Activated T-helper 1 cell treated with anti-CD3 and anti-CD28 coated beads, Interleukin-2, amount 50 U/mL, for 16 hours (primary cell): ENCODE results near the gene SLC7A6OS.

ENCODE experiments used
- DNase-seq, 2 donors: peaks; one replicate each; pipeline ENCODE4 v3.0.0-alpha.2; 2020; ENCODE audit warnings: low read depth in 1 of 2, low spot score in 1 of 2

SLC7A6OS gene

DNA sequence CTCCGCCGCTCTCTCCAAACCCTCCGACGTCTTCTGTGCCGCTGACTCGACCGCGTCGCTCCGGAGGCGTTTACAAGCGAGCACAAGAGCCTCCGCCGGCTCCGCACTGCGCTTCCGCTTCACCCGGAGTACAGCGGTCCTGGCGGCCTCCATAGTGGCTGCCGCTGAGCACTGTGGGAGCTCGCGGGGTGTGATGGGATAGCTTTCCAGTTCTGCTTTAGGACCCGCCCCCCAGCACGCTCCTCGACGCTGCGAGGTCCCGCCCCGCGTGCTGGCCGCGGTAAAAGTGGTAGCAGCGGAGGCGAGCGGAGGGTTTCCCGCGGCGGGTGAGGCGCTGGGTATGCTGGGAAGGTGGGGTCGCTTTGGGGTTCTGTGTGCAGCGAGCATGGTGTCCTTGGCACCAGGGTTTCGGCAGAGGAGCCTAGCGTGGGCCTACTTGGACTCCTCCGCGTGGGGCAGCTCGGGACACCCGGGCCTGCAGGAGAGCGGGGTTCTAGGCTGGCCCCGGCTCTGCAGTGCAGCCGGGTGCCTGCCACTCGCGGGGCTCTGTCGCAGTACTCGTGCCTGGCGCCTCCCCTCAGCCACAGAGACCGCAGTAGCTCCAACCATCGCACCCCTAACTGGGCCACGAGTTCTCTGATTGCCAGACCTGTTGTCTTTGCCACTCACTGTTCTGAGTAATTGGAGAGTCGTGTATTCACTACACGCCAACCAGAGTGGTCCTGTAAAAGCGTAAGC, at the start of gene SLC7A6OS, which contains the start of gene PRMT7:
SLC7A6OS (minus strand) TSS at position 173 of the 738 bp plus-strand sequence; CDS start at position 153, 20 bp downstream.
PRMT7 (plus strand) TSS at position 246 of the 738 bp plus-strand sequence. CDS start 4,961 bp downstream, outside the sequence.
- DNase-seq, result peak; percentile 80 to 84

DNA sequence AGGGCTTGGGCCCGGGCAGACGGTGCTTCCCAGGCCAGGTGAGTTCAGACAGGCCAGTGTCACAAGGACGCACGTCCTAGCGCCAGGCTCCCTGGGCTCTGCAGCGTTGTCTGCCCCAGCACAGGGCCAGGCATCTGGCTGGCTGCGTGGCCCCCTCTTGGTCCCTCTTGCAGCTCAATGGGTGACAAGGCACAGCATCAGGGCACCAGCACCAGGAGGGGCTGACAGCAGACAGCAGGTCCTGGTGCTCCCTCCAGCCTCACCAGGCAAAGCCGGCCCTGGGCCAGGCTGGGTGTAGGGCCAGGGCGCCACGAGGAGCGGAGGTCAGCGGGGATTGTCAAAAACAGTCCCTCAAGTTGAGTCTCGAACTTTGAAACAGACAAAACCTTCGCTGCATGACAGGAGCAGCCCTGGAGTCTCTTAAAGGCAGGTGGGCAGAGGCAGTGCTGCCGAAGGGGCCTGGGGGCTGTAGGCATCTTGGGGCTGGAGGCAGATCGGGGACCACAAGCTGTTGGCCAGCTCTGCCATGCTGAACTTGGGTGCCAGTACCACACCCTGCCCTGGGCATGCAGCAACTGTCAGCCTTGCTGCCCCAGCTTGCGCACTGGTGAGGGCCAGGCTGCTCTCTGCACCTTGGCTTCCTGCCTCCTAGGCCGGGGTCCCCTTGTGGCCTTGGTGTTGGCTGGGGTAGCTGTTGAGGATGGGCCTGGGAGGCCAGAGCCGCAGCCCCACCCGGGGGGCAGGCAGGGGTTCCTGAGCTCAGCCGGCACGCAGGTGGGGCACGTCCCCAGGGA, 48.8 kb upstream of the SLC7A6OS start:
- no peak for DNase-seq

DNA sequence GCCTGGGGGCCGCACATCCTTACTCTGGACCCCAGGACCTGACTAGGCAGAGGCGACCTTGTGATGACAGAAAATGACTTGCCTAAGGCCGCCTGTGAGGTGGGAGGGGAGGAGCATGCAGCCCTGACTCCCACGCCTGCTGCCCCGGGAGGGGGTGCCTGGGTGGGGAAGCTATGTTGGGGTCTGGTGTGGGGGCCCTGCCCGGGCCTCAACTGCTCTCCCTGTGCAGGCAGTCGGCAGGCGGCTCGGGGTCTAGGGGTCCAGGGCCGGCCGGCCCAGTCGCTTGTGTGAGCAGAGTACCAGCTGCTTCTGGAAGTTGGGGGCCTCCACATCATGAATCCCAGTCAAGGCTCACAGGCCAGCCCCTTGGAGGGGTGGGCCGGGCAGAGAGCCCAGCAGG, 48.2 kb upstream of the SLC7A6OS start:
- DNase-seq, result no peak

DNA sequence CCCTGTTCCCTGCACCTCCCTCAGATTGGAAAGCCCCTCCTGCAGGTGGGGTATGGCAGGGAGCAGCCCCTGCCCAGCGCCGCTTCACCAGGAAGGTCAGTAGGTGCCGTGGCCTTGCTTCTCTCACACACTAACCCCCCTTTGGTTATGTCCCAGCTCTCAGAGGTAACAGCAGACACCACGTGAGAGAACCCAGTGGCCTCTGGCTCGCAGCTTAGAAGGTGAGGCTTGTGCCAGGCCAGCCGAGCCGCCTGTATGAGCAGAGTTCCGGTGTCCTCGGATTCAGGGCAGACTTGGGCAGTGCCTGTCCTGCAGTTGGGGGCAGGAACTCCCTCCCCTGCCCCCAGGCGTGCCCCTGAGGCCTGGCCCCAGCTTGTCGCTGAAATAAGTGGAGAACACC, 47.2 kb upstream of the SLC7A6OS start:
- DNase-seq, result no peak

DNA sequence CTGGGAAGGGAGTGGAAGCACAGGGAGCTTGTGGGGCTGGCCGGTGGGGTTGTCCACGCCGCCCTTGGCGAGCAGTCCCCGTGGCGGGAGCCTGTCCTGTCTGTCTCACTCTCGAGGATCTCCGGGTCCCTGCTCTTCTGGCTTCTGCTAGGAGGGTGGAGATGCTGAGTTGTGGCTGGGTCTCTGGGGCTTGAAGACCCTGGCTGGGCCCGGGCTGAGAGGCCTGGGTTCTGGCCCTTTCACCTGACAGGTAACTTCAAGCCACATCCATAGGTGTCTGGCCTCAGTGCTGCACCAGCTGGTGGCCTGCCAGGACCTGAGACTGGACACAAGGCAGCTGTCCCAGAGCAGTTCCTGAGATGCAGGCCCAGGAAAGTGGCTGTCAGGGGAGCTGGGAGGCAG, 46.8 kb upstream of the SLC7A6OS start:
- no peak for DNase-seq

DNA sequence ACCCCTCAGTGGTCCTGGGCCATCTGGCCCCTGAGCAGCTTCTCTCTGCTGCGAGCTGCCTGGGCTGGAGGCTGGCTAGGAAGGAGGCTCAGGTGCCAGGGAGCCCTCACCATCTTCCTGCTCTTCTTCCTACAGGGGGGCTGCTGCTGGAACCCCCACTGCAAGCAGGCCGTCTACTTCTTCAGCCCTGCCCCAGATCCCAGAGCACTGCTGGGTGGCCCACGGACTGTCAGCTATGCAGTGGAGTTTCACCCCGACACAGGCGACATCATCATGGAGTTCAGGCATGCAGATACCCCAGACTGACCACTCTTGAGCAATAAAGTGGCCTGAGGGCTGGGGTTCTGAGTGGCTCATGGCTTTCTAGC, 46.2 kb upstream of the SLC7A6OS start:
- DNase-seq, result no peak

DNA sequence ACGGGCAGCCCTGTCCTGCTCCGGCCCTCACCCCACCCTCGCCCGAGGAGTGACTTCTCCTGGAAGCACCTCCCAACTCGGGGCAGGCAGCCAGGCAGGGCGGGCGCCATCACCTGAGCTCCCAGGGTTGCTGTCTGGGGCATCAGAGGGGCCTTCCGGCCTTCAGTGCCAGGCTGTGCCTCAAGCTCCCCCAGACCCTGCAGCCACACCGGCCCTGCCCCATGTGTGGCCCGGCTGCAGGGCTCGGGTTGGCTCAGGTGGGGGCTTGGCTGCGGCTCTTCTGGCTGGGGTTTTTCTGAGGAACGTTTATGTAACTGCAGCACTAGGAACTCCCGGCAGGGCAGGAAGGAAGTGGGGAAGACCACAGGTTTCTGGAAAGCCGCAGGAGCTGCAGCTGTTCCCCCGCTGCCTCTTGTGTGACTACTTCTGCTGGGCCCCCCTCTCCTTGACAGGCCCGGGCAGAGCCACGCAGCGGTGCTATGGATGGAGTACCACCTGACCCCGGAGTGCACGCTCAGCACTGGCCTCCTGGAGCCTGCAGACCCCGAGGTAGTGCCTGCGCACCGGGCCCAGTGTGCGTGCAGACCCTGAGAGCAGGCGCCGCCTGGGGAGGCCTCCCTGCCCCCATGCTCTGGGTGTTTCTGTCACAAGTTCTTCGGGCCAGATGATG, 45.6 kb upstream of the SLC7A6OS start:
- DNase-seq, result peak; percentile 29 to 35

DNA sequence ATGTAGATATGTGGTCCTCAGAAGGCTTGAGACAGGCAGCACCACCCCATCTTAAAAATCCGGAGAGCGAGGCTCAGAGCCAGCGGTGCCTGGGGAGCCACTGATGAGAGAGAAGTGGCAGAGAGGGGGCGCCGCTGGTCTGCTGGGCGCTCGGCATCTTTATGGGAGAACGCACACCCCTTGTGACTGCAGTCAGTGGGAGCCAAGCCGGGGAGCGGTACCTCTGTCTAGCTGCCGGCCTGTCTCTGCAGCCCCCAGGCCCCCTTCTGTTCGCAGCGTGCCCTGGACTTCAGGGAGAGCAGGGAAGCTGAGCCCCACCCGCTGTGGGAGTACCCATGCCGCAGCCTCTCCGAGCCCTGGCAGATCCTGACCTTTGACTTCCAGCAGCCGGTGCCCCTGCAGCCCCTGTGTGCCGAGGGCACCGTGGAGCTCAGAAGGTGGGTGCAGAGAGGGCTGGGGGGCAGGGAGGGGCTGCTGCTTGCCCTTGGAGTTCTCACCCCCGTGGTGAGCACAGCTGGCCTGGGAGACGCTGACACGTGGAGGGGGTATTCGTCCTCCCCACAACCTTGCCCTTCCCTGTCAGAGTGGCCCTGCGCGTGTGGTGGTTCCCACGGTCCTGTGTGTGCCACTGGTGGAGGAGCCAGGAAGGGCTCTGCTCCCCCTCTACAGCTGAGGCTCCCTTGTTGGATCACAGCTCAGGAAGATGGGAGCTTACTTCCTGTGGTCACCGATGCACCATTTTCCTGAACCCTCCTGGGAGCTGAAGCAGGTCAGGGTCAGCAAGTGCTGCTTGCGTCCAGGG, 44.9 kb upstream of the SLC7A6OS start:
- DNase-seq, result no peak

DNA sequence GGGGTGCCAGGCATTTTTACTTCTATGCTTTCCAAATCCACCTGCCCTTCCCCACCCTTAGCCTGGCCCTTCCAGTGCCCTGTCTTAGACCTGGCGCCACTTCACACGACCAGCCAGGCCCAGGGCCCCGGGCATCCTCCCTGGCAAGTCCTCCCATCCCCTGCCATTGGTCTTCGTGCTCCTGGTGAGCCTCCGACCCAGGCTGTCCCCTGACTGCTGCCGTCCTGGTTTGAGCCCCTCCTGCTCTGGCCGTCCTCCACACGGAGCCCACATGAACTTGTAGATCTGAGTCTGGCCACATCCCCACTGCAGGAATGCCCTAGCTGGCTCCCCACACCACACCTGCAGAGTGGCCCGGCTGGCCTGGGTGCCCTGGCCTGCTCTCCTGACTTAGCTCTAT, 44.1 kb upstream of the SLC7A6OS start:
- DNase-seq, result no peak

DNA sequence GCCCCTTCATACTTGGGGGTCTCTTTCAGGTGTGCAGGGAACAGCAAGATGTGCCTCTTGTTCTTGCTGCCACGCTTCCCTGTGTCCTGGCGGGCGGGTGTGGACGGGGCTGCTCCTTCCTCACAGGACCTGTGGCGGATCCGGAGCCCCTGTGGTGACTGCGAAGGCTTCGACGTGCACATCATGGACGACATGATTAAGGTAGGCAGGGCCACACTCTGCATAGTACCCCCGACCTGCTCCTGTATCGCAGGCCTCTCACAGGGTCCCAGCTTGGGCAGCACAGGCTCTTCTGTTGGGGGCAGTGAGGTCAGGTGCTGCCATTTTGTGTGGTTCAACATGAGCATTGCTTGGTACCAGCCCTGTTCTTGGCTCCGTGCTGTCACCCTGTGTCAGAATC, 42.6 kb upstream of the SLC7A6OS start:
- DNase-seq, result no peak

DNA sequence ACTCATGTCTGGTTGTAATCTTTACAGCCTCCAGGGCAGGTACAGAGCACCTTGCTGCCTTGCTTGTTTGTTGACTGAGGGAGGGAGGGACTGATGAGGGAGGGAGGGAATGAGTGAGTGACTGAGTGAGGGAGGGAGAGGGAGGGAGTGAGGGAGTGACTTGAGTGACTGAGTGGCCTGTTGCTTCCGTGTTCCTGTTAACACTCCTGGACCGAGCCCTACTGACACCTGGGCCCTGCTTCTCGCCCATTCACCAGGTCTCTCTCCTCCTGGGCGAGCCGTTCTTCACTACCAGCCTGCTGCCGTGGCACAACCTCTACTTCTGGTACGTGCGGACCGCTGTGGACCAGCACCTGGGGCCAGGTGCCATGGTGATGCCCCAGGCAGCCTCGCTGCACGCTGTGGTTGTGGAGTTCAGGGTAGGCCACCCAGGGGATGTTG, 41.3 kb upstream of the SLC7A6OS start:
- no peak for DNase-seq

DNA sequence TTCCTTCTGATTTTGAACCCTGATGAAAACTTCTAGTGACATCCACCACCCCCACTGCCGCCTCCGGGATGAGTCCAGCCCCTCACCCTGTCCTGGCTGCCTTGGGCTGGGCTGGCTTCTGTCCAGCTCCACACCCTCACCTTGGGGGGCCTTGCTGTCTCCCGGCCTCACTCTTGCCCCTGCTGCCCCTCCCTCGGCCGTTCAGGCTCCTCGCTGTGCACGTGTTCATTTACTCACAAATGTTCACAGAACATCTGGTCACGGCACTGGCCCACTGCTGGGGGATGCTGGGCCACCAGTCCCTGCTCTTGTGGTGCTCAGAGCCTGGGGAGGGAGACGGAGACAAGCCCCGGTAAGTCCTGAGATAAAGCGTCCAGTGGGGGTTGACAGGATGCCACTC, 40.7 kb upstream of the SLC7A6OS start:
- DNase-seq, result no peak

DNA sequence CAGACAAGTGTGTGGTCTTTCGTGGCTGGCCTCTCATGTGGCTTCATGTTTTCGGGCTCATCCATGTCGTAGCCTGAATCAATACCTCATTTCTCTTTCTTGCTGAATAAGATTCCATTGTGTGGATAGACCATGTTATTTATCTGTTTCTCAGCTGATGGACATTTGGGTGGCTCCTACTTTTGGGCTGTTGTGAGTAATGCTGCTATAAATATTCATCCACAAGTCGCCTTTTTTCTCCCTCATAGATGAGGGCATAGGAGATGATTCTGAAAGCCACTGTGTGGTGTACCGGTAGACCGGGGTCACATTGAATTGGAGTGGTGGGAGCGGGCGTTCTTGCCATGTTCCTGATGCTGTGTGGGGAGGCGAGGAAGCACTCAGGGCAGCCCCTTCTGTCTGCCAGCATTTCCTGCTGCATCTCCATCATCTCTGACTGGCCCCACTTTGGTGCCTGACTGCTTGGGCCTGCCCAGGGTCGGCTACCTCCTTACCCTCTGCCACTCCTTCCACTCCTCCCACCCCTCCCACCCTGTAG, 40.1 kb upstream of the SLC7A6OS start:
- DNase-seq, result no peak

DNA sequence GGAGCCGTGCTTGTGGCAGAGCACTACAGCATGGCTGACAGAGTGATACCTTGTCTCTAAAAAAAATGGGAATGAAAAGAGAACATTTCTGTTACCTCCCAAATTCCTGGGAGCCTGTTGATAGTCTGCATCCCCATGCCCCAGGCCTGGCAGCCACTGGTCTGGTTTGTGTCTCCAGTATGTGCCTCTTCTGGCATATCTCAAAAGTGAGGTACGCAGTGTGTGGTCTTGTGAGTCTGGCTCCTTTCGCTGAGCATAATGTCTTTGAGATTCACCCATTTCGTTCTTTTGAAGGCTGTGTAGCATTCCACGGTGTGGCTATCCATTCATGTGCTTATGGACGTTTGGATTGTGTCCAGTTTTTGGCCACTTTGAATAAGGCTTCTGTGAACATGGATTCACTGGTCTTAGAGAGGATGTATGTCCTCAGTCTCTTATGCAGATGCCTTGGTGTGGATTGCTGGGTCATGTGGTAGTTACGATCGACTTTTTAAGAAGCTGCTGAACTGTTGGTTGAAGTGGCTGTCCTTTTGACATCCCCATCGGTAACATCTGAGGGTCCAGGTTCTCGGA, 39.2 kb upstream of the SLC7A6OS start:
- no peak for DNase-seq

DNA sequence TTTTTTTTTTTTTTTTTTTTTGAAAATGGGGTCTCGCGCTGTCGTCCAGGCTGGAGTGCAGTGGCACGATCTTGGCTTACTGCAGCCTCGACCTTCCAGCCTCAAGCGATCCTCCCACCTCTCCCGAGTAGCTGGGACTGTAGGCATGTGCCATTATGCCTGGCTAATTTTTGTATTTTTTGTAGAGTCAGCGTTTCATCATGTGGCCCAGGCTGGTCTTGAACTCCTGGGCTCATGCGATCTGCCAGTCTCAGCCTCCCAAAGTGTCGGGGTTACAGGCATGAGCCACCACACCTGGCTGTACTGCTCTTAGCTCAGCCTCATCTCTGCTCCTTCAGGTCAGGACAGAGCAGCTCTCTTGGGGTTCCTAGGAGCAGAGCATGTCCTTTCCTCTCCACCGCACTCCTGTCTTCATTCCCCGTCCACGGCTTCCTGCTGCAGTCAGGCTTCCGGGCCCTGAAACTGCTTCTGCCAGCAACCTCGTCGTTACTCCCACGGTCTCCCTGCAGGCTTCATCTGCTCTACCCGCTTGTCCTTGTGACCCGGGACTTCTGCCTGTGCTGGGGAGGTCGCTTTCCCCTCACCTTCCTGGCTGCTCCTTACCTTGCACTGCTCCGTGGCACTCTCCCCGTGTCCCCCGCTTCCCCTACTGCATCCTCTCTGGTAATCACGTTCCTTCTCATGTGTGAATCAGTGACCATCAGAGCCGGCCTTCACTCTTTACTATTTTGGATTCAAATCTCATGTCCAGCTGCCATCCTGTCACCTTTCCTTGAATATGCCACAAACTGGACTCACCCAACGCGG, 38.1 kb upstream of the SLC7A6OS start:
- no peak for DNase-seq

DNA sequence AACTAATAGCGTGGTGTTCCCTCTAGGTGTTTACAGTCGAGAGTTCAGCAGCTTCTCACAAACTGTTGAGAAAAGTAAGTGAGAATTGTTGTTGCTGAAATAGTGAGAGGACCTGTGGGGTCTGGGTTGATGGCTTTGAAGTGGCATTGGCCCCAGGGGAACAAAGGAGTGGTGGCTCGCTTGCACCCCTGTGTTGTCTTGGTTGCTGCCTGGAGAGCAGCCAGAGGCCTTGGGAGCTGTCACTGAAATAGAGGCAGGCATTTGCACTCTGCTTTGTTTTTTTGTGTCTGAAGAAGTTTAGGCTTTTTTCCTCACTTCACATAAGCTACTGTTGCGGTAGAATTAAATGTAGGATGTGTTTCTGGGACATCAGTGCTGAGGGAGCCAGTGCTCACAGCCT, 36.9 kb upstream of the SLC7A6OS start:
- no peak for DNase-seq

DNA sequence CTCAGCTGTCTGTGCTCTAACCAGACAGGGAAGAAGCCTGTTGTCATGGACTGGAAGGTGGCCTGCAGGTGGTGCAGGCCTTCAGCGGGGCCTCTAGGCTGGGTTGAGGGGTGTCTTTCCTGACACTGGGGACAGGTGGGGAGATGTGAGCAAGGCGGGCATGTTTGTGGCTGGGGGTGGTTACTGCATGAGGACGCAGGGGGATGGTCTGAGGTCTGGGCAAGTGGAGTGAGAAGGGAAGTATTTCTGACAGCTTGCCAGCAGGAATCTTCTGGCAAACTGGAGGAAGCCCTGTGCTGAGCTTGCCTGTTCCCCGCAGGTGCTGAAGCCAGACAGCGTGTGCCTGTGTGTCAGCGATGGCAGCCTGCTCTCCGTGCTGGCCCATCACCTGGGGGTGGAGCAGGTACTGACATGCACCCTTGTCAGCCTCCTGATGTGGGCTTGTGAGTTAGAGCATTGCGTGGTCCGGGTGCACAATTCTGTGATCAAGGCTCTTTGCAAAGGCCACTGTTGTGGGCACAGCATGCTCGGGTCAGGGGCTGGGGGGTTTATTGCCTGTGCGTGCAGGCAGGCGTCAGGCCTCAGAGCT, 36.2 kb upstream of the SLC7A6OS start:
- DNase-seq, result no peak

DNA sequence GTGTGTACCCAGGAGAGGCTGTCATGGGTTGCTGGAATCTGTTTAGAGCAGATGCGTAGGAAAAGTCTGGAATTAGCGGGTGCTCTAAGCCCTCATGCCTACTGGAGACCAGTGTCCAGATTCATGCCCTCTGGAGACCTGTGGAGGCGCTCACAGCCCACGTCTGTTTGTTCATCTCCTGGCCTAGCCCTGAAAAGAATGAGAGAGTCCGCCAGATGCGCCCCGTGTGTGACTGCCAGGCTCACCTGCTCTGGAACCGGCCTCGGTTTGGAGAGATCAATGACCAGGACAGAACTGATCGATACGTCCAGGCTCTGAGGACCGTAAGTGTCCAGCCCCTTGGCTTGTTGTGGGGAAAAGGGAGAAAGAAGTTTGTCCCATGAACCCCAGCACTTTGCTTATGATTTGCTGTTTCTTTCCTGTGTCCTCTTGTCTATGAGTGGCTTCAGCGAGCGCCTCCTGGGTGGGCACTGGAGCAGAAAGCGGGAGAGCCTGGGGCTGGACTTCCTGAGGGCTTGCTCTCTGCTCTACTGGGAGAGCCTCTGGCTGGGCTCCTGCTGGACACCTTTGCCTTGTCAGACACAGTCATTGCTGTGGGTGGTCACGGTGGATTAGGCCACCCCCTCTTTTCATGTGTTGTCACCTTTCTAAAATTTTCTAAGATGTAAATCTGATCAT, 35.4 kb upstream of the SLC7A6OS start:
- no peak for DNase-seq

DNA sequence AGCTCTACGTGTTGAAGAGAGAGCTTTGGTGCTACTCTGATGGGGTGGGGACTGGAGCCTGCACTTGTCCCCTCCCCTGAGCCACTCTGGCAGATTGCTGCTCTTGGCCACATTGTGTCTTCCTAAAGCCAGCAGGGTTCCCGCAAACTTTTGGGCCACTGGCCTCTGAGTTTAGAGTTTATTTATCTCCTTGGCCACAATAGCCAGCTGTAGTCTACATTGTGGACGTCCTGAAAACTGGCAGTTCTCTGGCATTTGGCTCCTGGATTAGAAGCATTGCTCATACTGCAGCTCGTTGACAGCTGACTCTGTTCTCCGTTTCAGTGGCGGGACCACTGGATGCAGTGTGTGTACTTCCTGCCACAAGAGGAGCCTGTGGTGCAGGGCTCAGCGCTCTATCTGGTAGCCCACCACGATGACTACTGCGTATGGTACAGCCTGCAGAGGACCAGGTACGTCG, 34.6 kb upstream of the SLC7A6OS start:
- no peak for DNase-seq
